ENCODE data around the gene PDS5B. TPM values are rescaled to one million over a fixed set of nuclear protein-coding genes. Genes with fewer than 3 reads are reported as not detected.

The PDS5B gene
- total RNA-seq, 1 experiment from 2014 or later, result 44.3 TPM

- TF ChIP-seq ZNF425 (CRISPR knock-in tag; conservative IDR thresholded peaks at IDR 0.05) (no peak), AFF4 (CRISPR knock-in tag; IDR thresholded peaks at IDR 0.05; ENCODE audit: borderline replicate concordance) (no peak), SMAD3 (CRISPR knock-in tag; IDR thresholded peaks at IDR 0.05; ENCODE audit: borderline replicate concordance) (no peak), E2F1 (CRISPR knock-in tag; IDR thresholded peaks at IDR 0.05) (no peak), ZNF317 (CRISPR knock-in tag; IDR thresholded peaks at IDR 0.05; ENCODE audit: borderline replicate concordance, low read depth) (no peak), SP1 (CRISPR knock-in tag; conservative IDR thresholded peaks at IDR 0.05) (no peak), STAT6 (CRISPR knock-in tag; conservative IDR thresholded peaks at IDR 0.05; ENCODE audit: low read depth) (no peak), CREM (CRISPR knock-in tag; IDR thresholded peaks at IDR 0.05) (no peak), CDX4 (CRISPR knock-in tag; IDR thresholded peaks at IDR 0.05; ENCODE audit: borderline replicate concordance) (no peak)
Measured at GRCh38 chr13:32759152-32759551, 172.9 kb downstream of the PDS5B start (continued).

- no peaks in the 10 kb centered on the region for H3K4me1 Mint-ChIP-seq
- H3K27ac Mint-ChIP-seq, result no peak overlapping the region
- DNase-seq (ENCODE audit: low spot score) (no peak), ATAC-seq (no peak)
- ChIA-PET CTCF (no interaction called here), POLR2A (no interaction called here)
- no peaks in the 10 kb centered on the region for H3K27me3 Mint-ChIP-seq (ENCODE audit: low read depth)
- peaks cover 15% of the 10 kb centered on the region for H3K9me3 Mint-ChIP-seq
- H3K4me3 Mint-ChIP-seq, result no peak overlapping the region
- peaks cover 28% of the 10 kb centered on the region for H3K36me3 Mint-ChIP-seq
- TF ChIP-seq ZNF512 (CRISPR knock-in tag; IDR thresholded peaks at IDR 0.05; ENCODE audit: borderline replicate concordance) (no peak), ZNF423 (CRISPR knock-in tag; IDR thresholded peaks at IDR 0.05) (no peak), NFATC4 (CRISPR knock-in tag; IDR thresholded peaks at IDR 0.05) (no peak), STAT6 (CRISPR knock-in tag; conservative IDR thresholded peaks at IDR 0.05; ENCODE audit: low read depth) (no peak), FOXP1 (CRISPR knock-in tag; IDR thresholded peaks at IDR 0.05; ENCODE audit: borderline replicate concordance) (no peak), NFYB (CRISPR knock-in tag; conservative IDR thresholded peaks at IDR 0.05; ENCODE audit: low read depth) (no peak), ZBTB43 (CRISPR knock-in tag; IDR thresholded peaks at IDR 0.05) (no peak), TEAD1 (CRISPR knock-in tag; IDR thresholded peaks at IDR 0.05) (no peak), ERG (CRISPR knock-in tag; IDR thresholded peaks at IDR 0.05) (no peak), ZBTB21 (CRISPR knock-in tag; IDR thresholded peaks at IDR 0.05; ENCODE audit: borderline replicate concordance) (no peak)
Measured at GRCh38 chr13:32761472-32761871, 175.2 kb downstream of the PDS5B start.
